Hematopoietic multipotent progenitor cell treated with erythropoietin and hydrocortisone succinate and interleukin-3 and kit ligand, for 6 days (in vitro differentiated cells): ENCODE measurements around the gene MUTYH.

ENCODE experiments used
- DNase-seq: peaks from one replicate; pipeline ENCODE4 v3.0.0-alpha.2; 2015

The MUTYH gene

GRCh38 chr1:45348966-45349677, 8.9 kb upstream of the MUTYH start:
- no peak for DNase-seq

DNA sequence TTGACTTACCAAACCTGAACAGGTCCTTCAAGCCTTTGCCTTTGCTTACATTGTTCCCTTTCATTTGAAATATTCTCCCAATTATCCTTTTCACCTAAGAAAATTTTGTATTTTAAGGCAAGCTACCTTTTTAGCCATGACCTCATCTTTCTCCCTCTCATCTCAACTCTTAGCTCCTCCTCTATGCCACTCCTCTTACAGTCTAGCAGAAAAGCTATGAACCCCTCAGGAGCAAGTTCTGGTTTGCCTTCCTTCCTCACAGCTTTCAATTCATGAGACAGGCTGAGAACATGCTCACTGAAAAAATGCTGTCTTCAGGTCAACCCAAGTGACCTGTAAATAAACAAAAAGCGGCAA, 8.3 kb upstream of the MUTYH start:
- no peak for DNase-seq

DNA sequence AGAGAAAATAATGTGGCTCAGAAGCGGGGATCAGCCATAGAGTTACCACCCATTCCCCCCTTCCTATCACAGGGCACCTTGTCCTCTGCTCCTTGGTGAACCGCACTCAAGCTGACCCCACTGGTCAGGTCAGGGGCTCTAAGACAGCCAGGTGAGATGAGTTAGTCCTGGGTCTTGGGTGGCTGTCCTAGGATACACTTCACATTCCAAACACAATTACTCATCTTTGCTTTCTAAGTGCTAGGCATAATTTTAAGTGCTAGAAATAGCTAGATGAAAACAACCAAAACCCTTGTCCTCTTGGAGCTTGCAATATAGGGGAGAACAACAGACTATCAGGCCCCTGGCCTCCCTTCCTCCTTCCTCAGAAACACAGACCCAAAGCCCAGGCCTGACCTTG, 7.8 kb upstream of the MUTYH start:
- no peak for DNase-seq

- no peak for DNase-seq
Observed at GRCh38 chr1:45346473-45346872, 6.2 kb upstream of the MUTYH start.

GRCh38 chr1:45345014-45345413, 4.8 kb upstream of the MUTYH start:
- DNase-seq, result no peak

DNA sequence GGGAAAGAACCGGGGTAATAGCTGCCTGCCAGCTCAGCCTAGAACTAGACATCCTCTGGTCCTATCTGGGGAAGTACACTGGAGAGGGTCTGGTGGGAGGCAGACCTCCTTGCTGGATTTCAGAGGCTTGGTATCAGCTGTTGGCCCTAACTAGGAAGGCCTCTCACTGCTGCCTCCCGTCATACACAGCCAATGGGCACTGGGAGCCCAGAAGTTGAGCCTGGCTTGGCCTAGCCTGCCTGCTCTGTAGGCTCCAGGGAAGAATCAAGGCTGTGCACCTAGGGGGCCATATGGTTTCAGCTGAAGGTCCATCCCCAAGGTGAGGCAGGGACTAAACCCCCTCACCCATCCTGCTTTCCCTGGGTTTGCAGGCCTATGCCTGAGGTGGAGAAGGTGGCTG, 4.3 kb upstream of the MUTYH start:
- DNase-seq, result no peak

- peak; percentile 71 for DNase-seq
Observed at GRCh38 chr1:45340816-45341466, 701 bp upstream of the MUTYH start.

GRCh38 chr1:45337630-45338325, 2.5 kb downstream of the MUTYH start:
- no peak for DNase-seq

GRCh38 chr1:45335855-45336324, 4.3 kb downstream of the MUTYH start:
- no peak for DNase-seq

DNA sequence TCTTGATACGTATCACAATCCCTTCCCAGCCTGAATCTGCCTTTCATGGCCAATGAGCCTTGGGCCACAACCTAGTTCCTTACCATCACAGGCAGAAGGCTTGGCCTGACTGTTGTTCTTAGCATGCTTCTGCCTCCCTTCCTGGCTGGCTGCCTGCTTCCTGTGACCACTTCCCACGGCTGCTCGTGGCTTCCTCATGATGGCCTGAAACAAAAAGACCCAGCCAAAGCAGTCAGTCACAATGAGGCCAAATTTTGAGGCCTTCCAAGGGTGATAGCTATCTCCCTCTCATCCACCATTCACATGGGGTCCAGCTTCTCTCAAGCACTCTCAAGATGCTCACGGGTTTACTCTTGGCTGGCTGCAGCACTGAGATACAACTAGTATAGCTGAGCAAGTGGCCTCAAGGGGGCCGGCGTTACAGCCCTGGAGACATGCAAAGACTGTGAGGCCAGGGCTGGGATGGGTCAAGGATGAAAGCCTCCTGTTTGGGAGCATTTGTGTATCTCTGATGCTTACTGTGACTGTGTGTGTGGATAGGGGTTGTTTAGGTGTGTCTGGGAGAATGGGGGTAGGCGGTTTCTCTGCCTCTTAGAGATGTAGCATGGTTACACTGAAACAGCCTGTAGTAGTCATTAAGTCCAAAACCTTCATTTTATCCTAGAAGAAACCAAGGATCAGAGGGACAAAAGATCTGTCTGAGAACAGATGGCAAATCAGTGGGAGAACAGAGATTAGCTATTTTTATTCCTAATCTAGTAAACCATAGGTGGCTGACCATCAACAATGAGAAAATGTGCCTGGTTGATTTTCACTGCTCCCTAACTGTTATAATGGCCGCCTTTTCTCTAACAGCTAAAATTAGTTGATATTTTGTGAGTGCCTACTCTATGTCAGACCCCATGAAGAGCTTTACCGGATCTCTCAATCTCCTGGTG, 5.7 kb downstream of the MUTYH start:
- peak; percentile 44 for DNase-seq

GRCh38 chr1:45332346-45332720, 7.9 kb downstream of the MUTYH start:
- no peak for DNase-seq

GRCh38 chr1:45331436-45332345, 8.5 kb downstream of the MUTYH start:
- no peak for DNase-seq

DNA sequence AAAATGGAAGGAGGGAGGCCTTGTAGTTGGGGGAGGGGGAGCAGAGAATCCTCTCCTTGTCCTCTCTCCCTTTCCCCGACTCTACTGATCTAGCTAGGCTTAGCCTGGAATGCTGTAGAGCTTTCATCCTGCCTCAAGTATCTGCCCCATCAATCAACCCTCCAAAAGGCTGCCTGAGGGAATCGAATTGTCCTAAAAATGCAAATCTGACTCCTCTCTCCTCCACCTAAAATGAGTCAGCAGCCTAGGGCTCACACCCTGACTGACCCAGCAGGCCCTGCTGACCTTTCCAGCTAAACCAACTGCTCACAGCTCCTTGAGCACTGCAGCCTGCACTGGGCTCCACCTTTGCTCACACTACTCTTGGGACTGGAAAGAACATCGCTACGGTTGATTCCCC, 10.8 kb downstream of the MUTYH start:
- no peak for DNase-seq

GRCh38 chr1:45328680-45329079, 11.6 kb downstream of the MUTYH start:
- DNase-seq, result no peak

DNA sequence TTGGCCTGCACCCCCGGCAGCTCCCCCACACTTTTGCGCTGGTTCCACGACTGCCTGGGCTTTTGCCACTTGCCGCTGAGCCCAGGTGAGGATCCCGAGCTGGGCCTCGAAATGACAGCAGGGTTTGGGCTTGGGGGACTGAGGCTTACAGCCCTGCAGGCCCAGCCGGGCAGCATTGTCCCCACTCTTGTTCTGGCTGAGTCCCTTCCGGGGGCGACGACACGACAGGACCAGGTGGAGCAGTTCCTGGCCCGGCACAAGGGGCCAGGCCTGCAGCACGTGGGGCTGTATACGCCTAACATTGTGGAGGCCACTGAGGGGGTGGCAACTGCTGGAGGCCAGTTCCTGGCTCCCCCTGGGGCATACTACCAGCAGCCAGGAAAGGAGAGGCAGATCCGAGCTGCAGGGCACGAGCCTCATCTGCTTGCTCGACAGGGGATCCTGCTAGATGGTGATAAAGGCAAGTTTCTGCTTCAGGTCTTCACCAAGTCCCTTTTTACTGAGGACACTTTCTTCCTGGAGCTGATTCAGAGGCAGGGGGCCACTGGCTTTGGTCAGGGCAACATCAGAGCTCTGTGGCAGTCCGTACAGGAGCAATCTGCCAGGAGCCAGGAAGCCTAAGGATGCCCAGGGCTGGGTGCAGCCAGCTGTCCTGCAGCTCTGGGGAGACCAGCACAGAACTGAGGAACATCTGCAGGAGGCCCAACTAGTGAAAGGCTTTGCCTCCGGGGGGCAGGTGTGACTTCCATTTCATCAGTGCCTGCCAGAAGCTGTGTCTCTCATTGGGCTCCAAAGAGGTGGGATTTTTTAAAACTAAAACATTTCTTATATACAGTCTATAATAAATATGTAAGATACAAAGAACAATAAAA, 12.4 kb downstream of the MUTYH start:
- peak; percentile 55 for DNase-seq

GRCh38 chr1:45326627-45327623, 13.3 kb downstream of the MUTYH start, which contains the start of gene HPDL:
Gene HPDL, plus strand, starts transcription at chr1:45326895. Its CDS starts 254 bp downstream, at chr1:45327149.
- peak; percentile 93 for DNase-seq

GRCh38 chr1:45325851-45326506, 14.3 kb downstream of the MUTYH start:
- no peak for DNase-seq

GRCh38 chr1:45322486-45323040, 17.7 kb downstream of the MUTYH start:
- no peak for DNase-seq

- DNase-seq, result no peak
Observed at GRCh38 chr1:45321444-45321843, 18.8 kb downstream of the MUTYH start.
